HG03460 (cell line): Measurements from ENCODE around the gene TTC9C.
"Not testable (repeated sequence)": the region's sequence is repeated elsewhere in the genome, so short reads cannot be mapped to it uniquely, and the experiment has no call there.

Source experiments
- ATAC-seq: cut with Tn5 transposase; IDR thresholded peaks from one replicate; pipeline ENCODE4 v1.9.1; 2021; ENCODE audit not compliant: unreplicated experiment

Gene TTC9C

GRCh38 chr11:62709247-62710000, 18.9 kb upstream of the TTC9C start:
- ATAC-seq, result peak; percentile 67

GRCh38 chr11:62710001-62710345, 18.3 kb upstream of the TTC9C start:
- no peak for ATAC-seq

GRCh38 chr11:62712276-62712812, 15.9 kb upstream of the TTC9C start:
- ATAC-seq, result no peak

- ATAC-seq, result no peak
Measured at GRCh38 chr11:62712861-62713260, 15.4 kb upstream of the TTC9C start.

- ATAC-seq, result no peak
Measured at GRCh38 chr11:62713343-62713742, 14.9 kb upstream of the TTC9C start.

GRCh38 chr11:62715150-62716130, 12.8 kb upstream of the TTC9C start:
- no peak for ATAC-seq

GRCh38 chr11:62716206-62716605, 12.1 kb upstream of the TTC9C start:
- no peak for ATAC-seq

GRCh38 chr11:62716816-62717215, 11.5 kb upstream of the TTC9C start:
- no peak for ATAC-seq

- ATAC-seq, result no peak
Measured at GRCh38 chr11:62719302-62719978, 8.8 kb upstream of the TTC9C start.

GRCh38 chr11:62721994-62722393, 6.3 kb upstream of the TTC9C start:
- ATAC-seq, result no peak

GRCh38 chr11:62724171-62724570, 4.1 kb upstream of the TTC9C start:
- no peak for ATAC-seq

GRCh38 chr11:62725646-62726045, 2.6 kb upstream of the TTC9C start:
- ATAC-seq, result no peak

- ATAC-seq, result no peak
Measured at GRCh38 chr11:62726156-62726914, 2.0 kb upstream of the TTC9C start.

GRCh38 chr11:62726915-62727164, 1.4 kb upstream of the TTC9C start:
- no peak for ATAC-seq

- ATAC-seq, result peak; percentile 64
Measured at GRCh38 chr11:62727165-62727871, 968 bp upstream of the TTC9C start, which contains the start of gene HNRNPUL2. Gene HNRNPUL2 (minus strand): TSS chr11:62727457. CDS start chr11:62727156, 301 bp downstream.

- peak; percentile 47 for ATAC-seq
Measured at GRCh38 chr11:62727872-62728170, 465 bp upstream of the TTC9C start.

- ATAC-seq, result not testable (repeated sequence)
Measured at GRCh38 chr11:62730076-62730475, 1.8 kb downstream of the TTC9C start.

GRCh38 chr11:62732830-62733229, 4.5 kb downstream of the TTC9C start:
- ATAC-seq, result no peak

- no peak for ATAC-seq
Measured at GRCh38 chr11:62737196-62737595, 8.9 kb downstream of the TTC9C start.

GRCh38 chr11:62747475-62748160, 19.3 kb downstream of the TTC9C start:
- ATAC-seq, result no peak
